HL-60 (cell line): ENCODE results near the gene ACOXL.
A peak's percentile ranks its signal among the peaks of the same experiment; 100 is the strongest.

Experiments used
- DNase-seq, 2 experiments: peaks; one replicate each; pipeline ENCODE4 v3.0.0-alpha.2; 2010 to 2020; ENCODE audit warnings: low read depth in 1 of 2, low spot score in 1 of 2
- H3K27ac ChIP-seq: fragments of 250-450 bp; sonication (Bioruptor Pico); replicated peaks from 2 replicates; pipeline ENCODE4 v1.5.1; 2020; ENCODE audit warnings: mild to moderate bottlenecking, moderate library complexity
- H3K27me3 ChIP-seq: fragments of 250-450 bp; sonication (Bioruptor Pico); 2 replicates; pipeline ENCODE4 v1.5.1; 2021; ENCODE audit warnings: mild to moderate bottlenecking, moderate library complexity; ENCODE audit not compliant: insufficient read depth, poor library complexity, severe bottlenecking
- H3K4me3 ChIP-seq: replicated peaks from 2 replicates; pipeline ENCODE4 v1.5.1; 2011; ENCODE audit warnings: mild to moderate bottlenecking, control low read depth, low read length; ENCODE audit not compliant: insufficient read depth
- GABPA ChIP-seq: IDR thresholded peaks from 2 replicates; pipeline ENCODE4 v1.6.1; 2012; ENCODE audit warnings: low read depth
- POLR2AphosphoS5 ChIP-seq: IDR thresholded peaks from 2 replicates; pipeline ENCODE4 v1.6.1; 2012; ENCODE audit warnings: low read depth
- SPI1 ChIP-seq: IDR thresholded peaks from 2 replicates; pipeline ENCODE4 v1.6.1; 2012; ENCODE audit warnings: low read depth, mild to moderate bottlenecking, borderline replicate concordance
- TF ChIP-seq, protein P1 (sequence below): IDR thresholded peaks from one replicate; pipeline ENCODE4 v1.5.1; 2011; ENCODE audit warnings: low read length, control low read depth, inconsistent platforms; ENCODE audit not compliant: insufficient read depth
- TF ChIP-seq, protein P2 (sequence below): IDR thresholded peaks from 2 replicates; pipeline ENCODE4 v1.6.1; 2012; ENCODE audit warnings: low read depth; ENCODE audit not compliant: insufficient replicate concordance

ACOXL gene

GRCh38 chr2:110802208-110802932, 70.0 kb downstream of the ACOXL start:
- Histone ChIP-seq H3K4me3 (no peak overlapping the region), H3K27me3 (peaks cover 5% of the 10 kb centered on the region), H3K27ac (no peak overlapping the region)
- TF ChIP-seq SPI1 = no peak
- TF ChIP-seq, protein P1, sequence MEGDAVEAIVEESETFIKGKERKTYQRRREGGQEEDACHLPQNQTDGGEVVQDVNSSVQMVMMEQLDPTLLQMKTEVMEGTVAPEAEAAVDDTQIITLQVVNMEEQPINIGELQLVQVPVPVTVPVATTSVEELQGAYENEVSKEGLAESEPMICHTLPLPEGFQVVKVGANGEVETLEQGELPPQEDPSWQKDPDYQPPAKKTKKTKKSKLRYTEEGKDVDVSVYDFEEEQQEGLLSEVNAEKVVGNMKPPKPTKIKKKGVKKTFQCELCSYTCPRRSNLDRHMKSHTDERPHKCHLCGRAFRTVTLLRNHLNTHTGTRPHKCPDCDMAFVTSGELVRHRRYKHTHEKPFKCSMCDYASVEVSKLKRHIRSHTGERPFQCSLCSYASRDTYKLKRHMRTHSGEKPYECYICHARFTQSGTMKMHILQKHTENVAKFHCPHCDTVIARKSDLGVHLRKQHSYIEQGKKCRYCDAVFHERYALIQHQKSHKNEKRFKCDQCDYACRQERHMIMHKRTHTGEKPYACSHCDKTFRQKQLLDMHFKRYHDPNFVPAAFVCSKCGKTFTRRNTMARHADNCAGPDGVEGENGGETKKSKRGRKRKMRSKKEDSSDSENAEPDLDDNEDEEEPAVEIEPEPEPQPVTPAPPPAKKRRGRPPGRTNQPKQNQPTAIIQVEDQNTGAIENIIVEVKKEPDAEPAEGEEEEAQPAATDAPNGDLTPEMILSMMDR = no peak
- TF ChIP-seq POLR2AphosphoS5 = no peak
- no peak for TF ChIP-seq GABPA
- DNase-seq = no peak

GRCh38 chr2:110804433-110804832, 72.1 kb downstream of the ACOXL start:
- TF ChIP-seq, protein P2, sequence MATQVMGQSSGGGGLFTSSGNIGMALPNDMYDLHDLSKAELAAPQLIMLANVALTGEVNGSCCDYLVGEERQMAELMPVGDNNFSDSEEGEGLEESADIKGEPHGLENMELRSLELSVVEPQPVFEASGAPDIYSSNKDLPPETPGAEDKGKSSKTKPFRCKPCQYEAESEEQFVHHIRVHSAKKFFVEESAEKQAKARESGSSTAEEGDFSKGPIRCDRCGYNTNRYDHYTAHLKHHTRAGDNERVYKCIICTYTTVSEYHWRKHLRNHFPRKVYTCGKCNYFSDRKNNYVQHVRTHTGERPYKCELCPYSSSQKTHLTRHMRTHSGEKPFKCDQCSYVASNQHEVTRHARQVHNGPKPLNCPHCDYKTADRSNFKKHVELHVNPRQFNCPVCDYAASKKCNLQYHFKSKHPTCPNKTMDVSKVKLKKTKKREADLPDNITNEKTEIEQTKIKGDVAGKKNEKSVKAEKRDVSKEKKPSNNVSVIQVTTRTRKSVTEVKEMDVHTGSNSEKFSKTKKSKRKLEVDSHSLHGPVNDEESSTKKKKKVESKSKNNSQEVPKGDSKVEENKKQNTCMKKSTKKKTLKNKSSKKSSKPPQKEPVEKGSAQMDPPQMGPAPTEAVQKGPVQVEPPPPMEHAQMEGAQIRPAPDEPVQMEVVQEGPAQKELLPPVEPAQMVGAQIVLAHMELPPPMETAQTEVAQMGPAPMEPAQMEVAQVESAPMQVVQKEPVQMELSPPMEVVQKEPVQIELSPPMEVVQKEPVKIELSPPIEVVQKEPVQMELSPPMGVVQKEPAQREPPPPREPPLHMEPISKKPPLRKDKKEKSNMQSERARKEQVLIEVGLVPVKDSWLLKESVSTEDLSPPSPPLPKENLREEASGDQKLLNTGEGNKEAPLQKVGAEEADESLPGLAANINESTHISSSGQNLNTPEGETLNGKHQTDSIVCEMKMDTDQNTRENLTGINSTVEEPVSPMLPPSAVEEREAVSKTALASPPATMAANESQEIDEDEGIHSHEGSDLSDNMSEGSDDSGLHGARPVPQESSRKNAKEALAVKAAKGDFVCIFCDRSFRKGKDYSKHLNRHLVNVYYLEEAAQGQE = no peak
- TF ChIP-seq, protein P1 = no peak
- TF ChIP-seq POLR2AphosphoS5 (no peak), SPI1 (no peak), GABPA (no peak)
- DNase-seq = no peak
- H3K27me3 ChIP-seq = peaks cover 5% of the 10 kb centered on the region

DNA sequence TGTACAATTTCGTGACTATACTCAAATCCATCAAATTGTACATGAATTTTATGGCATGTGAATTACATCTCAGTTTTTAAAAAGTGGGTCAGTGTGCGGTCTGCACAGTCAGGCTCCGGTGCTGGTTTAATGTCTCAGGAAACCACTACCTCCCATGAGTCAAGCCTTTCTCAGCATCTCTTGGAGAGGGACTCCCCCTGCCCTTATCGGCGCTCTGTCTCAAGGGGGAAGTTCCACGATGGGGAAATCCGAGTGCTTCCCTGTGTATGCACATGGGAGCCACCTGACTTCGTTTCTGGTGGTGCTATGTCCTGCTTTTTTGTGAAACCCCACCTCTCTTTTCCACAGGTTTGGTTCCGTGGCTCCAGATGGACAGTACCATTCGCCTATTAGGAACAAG, 72.5 kb downstream of the ACOXL start:
- Histone ChIP-seq H3K27ac (no peak overlapping the region), H3K4me3 (no peak overlapping the region), H3K27me3 (peaks cover 5% of the 10 kb centered on the region)
- TF ChIP-seq, protein P1 = no peak
- TF ChIP-seq POLR2AphosphoS5 = no peak
- TF ChIP-seq, protein P2 = no peak
- TF ChIP-seq SPI1 = no peak
- peak in 1 of 2 experiments; percentile 62 for DNase-seq

More at GRCh38 chr2:110804433-110804832, 72.1 kb downstream of the ACOXL start:
- H3K27ac ChIP-seq = no peak overlapping the region
- H3K4me3 ChIP-seq = no peak overlapping the region

DNA sequence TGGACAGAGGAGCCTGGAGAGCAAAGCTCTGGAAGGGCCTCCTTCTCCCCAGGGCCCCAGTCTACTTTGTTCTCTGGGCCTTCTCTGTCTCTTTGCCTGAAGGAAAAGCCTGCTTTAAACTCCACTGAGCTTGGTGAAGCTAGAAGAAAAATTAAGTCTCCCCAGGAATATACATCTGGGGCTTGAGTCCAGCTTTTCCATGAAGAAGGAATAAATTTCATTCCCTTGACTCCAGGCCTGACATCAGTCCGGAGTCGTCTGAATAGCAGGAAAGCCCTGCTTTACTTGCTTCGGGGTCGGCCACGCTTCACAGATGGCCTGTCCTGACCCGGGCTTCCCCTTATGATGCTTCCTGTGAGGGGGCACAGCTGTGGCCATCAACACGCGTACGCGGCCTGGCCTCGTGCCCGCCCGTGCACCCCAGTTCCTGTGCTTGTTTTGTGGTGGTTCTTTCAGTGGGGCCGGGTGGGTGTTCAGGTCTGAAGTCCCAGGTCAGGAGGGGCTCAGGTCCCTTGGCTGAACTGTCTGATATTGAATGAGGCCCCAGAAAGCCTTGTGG, 73.6 kb downstream of the ACOXL start:
- Histone ChIP-seq H3K4me3 (no peak overlapping the region), H3K27ac (no peak overlapping the region), H3K27me3 (peaks cover 5% of the 10 kb centered on the region)
- TF ChIP-seq, protein P1 = no peak
- no peak for TF ChIP-seq POLR2AphosphoS5
- TF ChIP-seq SPI1 = no peak
- TF ChIP-seq, protein P2 = no peak
- TF ChIP-seq GABPA = no peak
- no peak for DNase-seq
